SK-N-SH (cell line): ENCODE results near the gene FCGR3B.
"Not testable (repeated sequence)": the region's sequence is repeated elsewhere in the genome, so short reads cannot be mapped to it uniquely, and the experiment has no call there.

Experiments
- EP300 ChIP-seq, 2 experiments: IDR thresholded peaks; 2 replicates each; pipeline versions ENCODE4 v1.4.0 to v1.6.1; 2012; ENCODE audit warnings: borderline replicate concordance in 1 of 2, low read depth in 1 of 2, low read length in 1 of 2
- EZH2phosphoT487 ChIP-seq: fragments of 200-600 bp; sonication (generic); IDR thresholded peaks from 2 replicates; pipeline ENCODE4 v1.6.1; 2017; ENCODE audit warnings: low read depth, mixed run types, mild to moderate bottlenecking, antibody characterized with exemption, moderate library complexity, borderline replicate concordance
- FOXM1 ChIP-seq: IDR thresholded peaks from 2 replicates; pipeline ENCODE4 v1.4.0; 2012; ENCODE audit warnings: low read depth, mild to moderate bottlenecking
- RAD21 ChIP-seq: IDR thresholded peaks from 2 replicates; pipeline ENCODE4 v1.6.1; 2012; ENCODE audit warnings: mild to moderate bottlenecking, low read length
- RFX5 ChIP-seq: IDR thresholded peaks from 2 replicates; pipeline ENCODE4 v1.6.1; 2012; ENCODE audit warnings: mild to moderate bottlenecking, improper control_type of control experiment, low read length
- RXRA ChIP-seq: IDR thresholded peaks from 2 replicates; pipeline ENCODE4 v1.4.0; 2012; ENCODE audit warnings: low read depth, mild to moderate bottlenecking, borderline replicate concordance
- SMC3 ChIP-seq: IDR thresholded peaks from 2 replicates; pipeline ENCODE4 v1.6.1; 2012; ENCODE audit warnings: low read depth, low read length, improper control_type of control experiment
- YY1 ChIP-seq: IDR thresholded peaks from 2 replicates; pipeline ENCODE4 v1.4.0; 2012; ENCODE audit warnings: low read depth, mild to moderate bottlenecking
- TF ChIP-seq, protein P1 (sequence below): fragments of 200-600 bp; sonication (generic); IDR thresholded peaks from 2 replicates; pipeline ENCODE4 v1.6.1; 2017; ENCODE audit warnings: antibody characterized with exemption, mild to moderate bottlenecking, moderate library complexity
- TF ChIP-seq, protein P2 (sequence below): IDR thresholded peaks from 2 replicates; pipeline ENCODE4 v1.4.0; 2012; ENCODE audit warnings: low read depth
- TF ChIP-seq, protein P3 (sequence below): IDR thresholded peaks from 2 replicates; pipeline ENCODE4 v1.4.0; 2012; ENCODE audit warnings: low read depth, borderline replicate concordance

- TF ChIP-seq, protein P1, sequence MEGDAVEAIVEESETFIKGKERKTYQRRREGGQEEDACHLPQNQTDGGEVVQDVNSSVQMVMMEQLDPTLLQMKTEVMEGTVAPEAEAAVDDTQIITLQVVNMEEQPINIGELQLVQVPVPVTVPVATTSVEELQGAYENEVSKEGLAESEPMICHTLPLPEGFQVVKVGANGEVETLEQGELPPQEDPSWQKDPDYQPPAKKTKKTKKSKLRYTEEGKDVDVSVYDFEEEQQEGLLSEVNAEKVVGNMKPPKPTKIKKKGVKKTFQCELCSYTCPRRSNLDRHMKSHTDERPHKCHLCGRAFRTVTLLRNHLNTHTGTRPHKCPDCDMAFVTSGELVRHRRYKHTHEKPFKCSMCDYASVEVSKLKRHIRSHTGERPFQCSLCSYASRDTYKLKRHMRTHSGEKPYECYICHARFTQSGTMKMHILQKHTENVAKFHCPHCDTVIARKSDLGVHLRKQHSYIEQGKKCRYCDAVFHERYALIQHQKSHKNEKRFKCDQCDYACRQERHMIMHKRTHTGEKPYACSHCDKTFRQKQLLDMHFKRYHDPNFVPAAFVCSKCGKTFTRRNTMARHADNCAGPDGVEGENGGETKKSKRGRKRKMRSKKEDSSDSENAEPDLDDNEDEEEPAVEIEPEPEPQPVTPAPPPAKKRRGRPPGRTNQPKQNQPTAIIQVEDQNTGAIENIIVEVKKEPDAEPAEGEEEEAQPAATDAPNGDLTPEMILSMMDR: not testable (repeated sequence)
- TF ChIP-seq, protein P2, sequence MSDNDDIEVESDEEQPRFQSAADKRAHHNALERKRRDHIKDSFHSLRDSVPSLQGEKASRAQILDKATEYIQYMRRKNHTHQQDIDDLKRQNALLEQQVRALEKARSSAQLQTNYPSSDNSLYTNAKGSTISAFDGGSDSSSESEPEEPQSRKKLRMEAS: not testable (repeated sequence)
- TF ChIP-seq EZH2phosphoT487; YY1; RFX5; EP300 (IDR thresholded peaks at IDR 0.05; ENCODE audit: borderline replicate concordance in 1 of 2, low read depth in 1 of 2, low read length in 1 of 2); FOXM1; RXRA; SMC3; RAD21: not testable (repeated sequence)
- TF ChIP-seq, protein P3, sequence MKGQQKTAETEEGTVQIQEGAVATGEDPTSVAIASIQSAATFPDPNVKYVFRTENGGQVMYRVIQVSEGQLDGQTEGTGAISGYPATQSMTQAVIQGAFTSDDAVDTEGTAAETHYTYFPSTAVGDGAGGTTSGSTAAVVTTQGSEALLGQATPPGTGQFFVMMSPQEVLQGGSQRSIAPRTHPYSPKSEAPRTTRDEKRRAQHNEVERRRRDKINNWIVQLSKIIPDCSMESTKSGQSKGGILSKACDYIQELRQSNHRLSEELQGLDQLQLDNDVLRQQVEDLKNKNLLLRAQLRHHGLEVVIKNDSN: not testable (repeated sequence)
These were observed 6.0 kb upstream of the FCGR3B start for GRCh38 chr1:161636976-161637375.
